Activated T-cell treated with anti-CD3 and anti-CD28 coated beads for 24 hours (primary cell): Measurements from ENCODE around the gene GALNT13.

Source experiments
- DNase-seq: peaks from one replicate; pipeline ENCODE4 v3.0.0-alpha.2; 2020; ENCODE audit warnings: low read depth

Gene GALNT13

DNA sequence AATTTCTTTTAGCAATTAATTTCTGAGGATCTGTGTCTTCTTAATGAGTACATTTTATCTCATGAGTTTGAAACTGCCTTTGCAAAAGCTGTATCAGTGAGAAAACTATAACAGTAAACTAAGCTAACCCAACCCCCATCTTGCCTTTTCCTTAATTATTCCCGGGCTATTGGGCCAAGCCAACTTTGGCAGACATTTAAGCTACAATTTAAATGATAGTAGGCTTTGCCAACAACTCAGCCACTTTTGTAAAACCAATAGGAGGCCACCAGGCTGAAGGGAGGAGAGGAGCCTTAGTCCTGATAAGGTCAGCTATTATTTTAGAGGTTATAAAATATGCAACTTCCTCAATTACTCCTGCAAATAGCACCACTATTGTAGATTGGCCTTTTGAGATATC is 608.8 kb downstream of the GALNT13 start:
- no peak for DNase-seq

DNA sequence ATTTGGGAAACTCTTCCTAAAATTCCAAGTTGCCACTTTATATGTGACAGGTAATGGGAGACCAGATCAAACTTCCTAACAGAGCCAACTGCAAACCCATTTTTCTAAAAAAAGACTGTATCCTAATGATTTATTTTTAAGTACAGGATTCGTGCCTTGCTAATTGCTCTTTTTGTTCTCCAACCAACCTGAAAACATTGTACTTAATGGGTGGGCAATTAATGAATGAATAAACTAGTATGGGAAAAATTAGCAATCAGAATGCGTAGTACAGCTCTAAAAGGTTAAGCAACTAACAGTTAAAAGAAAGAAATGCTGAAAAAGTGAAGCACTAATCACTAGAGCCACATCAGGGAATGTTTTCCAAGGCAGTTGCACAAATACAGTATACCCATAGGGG is 609.6 kb downstream of the GALNT13 start:
- no peak for DNase-seq

- DNase-seq = no peak
Observed at GRCh38 chr2:154484338-154485099, 612.8 kb downstream of the GALNT13 start.

- DNase-seq = no peak
Observed at GRCh38 chr2:154488801-154489200, 617.1 kb downstream of the GALNT13 start.

- DNase-seq = no peak
Observed at GRCh38 chr2:154489266-154489858, 617.6 kb downstream of the GALNT13 start.

GRCh38 chr2:154490530-154490929 is 618.8 kb downstream of the GALNT13 start:
- no peak for DNase-seq

- no peak for DNase-seq
Observed at GRCh38 chr2:154495455-154495868, 623.7 kb downstream of the GALNT13 start.

DNA sequence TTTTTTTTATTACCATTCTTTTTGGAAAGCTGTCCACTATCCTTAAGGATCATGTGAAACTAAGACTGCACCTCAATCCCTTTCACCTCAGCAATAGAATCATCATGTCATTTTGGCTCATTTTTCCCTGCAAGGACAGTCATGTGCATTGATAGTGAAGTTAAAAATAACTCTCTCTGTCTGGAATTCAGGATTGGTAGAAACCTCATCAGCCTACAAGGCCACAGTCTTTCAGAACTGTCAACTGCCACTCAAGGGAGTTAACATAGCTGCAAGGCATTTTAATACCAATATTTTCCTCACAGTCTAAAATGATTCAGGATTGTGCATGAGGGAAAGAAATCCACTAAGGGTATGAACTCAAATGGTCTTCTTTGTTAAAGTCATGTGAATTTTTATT is 625.3 kb downstream of the GALNT13 start:
- no peak for DNase-seq
